ENCODE results near the gene HLCS.

DNA sequence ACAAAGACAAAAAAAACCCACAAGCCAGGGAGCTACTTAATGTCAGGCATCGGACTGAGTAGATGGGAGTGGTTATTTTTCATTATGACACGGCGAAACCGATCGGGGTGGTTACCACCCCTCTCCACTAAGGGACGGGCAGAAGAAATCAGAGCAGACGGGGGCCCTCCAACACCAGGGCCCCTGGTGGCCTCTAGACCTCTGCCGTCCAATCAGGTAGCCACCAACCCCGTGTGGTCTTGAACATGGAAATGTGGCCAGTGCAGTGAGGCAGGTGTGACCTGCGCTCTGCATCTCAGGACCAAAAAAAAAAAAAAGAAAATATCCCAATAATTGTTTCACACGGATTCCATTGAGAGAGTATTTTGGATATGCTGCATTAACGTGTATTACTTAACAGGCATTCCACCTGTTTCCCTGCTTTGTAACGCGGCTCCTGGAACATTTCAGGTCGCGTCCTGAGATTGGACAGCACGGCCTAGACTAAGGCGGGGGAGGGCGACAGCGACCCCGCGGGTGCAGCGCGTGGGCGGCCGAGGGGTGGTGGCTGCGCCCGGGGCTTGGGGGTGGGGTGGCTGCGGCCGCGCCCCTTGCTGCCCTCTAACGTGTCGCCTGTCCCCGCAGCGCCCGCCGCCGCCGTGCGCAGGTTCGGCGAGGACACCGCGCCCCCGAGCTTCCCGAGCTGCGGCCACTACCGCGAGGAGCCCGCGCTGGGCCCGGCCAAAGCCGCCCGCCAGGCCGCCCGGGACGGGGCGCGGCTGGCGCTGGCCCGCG lies 219.2 kb downstream of the HLCS start:
- TF ChIP-seq CTCF (IDR thresholded peaks at IDR 0.05; ENCODE audit: poor library complexity), result no peak
- TF ChIP-seq EZH2 (IDR thresholded peaks at IDR 0.05; ENCODE audit: borderline replicate concordance), result no peak
